Stimulated activated effector memory CD8-positive, alpha-beta T cell treated with anti-CD3 and anti-CD28 coated beads, Interleukin-12 subunit alpha, Interleukin-12 subunit beta, amount 100 ng/mL, for 72 hours (primary cell): ENCODE data around the gene ASPHD2.
"Not testable (repeated sequence)": the region's sequence is repeated elsewhere in the genome, so short reads cannot be mapped to it uniquely, and the experiment has no call there.

Experiments used
- ATAC-seq: fragments of 150-1000 bp; cut with Tn5 transposase; 2 replicates; pipeline ENCODE4 v1.10.0; 2021
- DNase-seq, 2 donors: peaks; one replicate each; pipeline ENCODE4 v3.0.0; 2021 to 2022; ENCODE audit warnings: low spot score in 2 of 2
- H3K27ac Mint-ChIP-seq: one replicate; pipeline ENCODE4 v1.8.0; 2022; ENCODE audit warnings: mild to moderate bottlenecking, mixed read lengths
- H3K36me3 Mint-ChIP-seq: one replicate; pipeline ENCODE4 v1.8.0; 2022; ENCODE audit warnings: mild to moderate bottlenecking, mixed read lengths
- H3K4me1 Mint-ChIP-seq: one replicate; pipeline ENCODE4 v1.8.0; 2022; ENCODE audit warnings: mixed read lengths
- H3K4me3 Mint-ChIP-seq: one replicate; pipeline ENCODE4 v1.8.0; 2022; ENCODE audit warnings: mild to moderate bottlenecking, mixed read lengths
- H3K9me3 Mint-ChIP-seq: one replicate; pipeline ENCODE4 v1.8.0; 2022; ENCODE audit warnings: mixed read lengths

The ASPHD2 gene

DNA sequence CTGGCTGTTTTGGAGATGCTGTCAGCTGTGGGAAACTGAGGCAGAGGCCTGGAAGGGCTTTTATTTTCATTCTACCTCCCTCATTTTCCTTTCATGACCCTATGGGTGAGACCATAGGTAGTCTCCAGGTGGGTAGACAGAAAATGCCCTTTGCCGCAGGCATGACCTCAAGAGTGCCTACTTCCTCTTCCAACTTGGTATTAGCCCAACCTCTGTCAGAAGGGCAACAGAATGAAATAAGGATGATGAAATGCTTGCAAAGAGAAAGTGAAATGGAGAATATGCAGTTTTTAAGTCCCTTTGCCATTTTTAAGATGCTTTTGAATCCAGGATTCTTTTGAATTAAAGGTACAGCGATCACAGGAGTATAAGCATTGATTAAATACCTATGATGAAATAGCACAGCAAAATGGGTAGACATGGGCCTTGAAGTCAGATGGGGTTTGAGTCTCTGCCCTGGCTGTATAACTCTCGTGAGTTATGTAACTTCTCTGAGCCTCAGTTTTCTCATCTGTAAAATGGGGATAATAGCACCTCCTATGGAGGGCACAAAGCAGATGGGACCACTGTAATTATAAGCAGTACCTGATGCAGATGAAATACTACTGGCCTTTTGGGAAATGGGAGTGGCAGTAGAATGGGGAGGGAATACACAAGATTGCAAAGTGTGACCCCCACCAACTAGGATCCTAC lies 3.7 kb downstream of the ASPHD2 start:
- peaks cover 74% of the 10 kb centered on the region for H3K36me3 Mint-ChIP-seq
- DNase-seq (no peak), ATAC-seq (no peak)
- H3K9me3 Mint-ChIP-seq, result no peaks in the 10 kb centered on the region
- no peak overlapping the region for H3K4me3 Mint-ChIP-seq
- peaks cover 74% of the 10 kb centered on the region for H3K4me1 Mint-ChIP-seq
- no peak overlapping the region for H3K27ac Mint-ChIP-seq

DNA sequence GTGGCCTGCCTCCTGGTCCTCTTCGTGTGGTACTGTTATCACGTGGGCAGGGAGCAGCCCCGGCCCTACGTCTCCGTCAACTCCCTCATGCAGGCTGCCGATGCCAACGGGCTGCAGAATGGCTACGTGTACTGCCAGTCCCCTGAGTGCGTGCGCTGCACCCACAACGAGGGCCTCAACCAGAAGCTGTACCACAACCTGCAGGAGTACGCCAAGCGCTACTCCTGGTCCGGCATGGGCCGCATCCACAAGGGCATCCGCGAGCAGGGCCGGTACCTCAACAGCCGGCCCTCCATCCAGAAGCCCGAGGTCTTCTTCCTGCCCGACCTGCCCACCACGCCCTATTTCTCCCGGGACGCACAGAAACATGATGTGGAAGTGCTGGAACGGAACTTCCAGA lies 4.7 kb downstream of the ASPHD2 start:
- no peak for ATAC-seq
- DNase-seq, result no peak
- H3K36me3 Mint-ChIP-seq, result peaks cover 72% of the 10 kb centered on the region
- H3K27ac Mint-ChIP-seq, result no peak overlapping the region
- no peaks in the 10 kb centered on the region for H3K9me3 Mint-ChIP-seq
- H3K4me1 Mint-ChIP-seq, result peaks cover 67% of the 10 kb centered on the region
- H3K4me3 Mint-ChIP-seq, result no peak overlapping the region

GRCh38 chr22:26435327-26436093 lies 6.5 kb downstream of the ASPHD2 start:
- ATAC-seq, result no peak
- Mint-ChIP-seq H3K9me3 (no peaks in the 10 kb centered on the region), H3K4me1 (peaks cover 57% of the 10 kb centered on the region), H3K36me3 (peaks cover 70% of the 10 kb centered on the region), H3K27ac (peak overlapping the region; percentile 83), H3K4me3 (peak overlapping the region; percentile 3)
- no peak for DNase-seq

- ATAC-seq (no peak), DNase-seq (no peak)
- Mint-ChIP-seq H3K4me1 (peaks cover 42% of the 10 kb centered on the region), H3K27ac (peak overlapping the region; percentile 83), H3K4me3 (no peak overlapping the region), H3K36me3 (peaks cover 70% of the 10 kb centered on the region), H3K9me3 (no peaks in the 10 kb centered on the region)
Measured at GRCh38 chr22:26436903-26437515, 7.9 kb downstream of the ASPHD2 start.

DNA sequence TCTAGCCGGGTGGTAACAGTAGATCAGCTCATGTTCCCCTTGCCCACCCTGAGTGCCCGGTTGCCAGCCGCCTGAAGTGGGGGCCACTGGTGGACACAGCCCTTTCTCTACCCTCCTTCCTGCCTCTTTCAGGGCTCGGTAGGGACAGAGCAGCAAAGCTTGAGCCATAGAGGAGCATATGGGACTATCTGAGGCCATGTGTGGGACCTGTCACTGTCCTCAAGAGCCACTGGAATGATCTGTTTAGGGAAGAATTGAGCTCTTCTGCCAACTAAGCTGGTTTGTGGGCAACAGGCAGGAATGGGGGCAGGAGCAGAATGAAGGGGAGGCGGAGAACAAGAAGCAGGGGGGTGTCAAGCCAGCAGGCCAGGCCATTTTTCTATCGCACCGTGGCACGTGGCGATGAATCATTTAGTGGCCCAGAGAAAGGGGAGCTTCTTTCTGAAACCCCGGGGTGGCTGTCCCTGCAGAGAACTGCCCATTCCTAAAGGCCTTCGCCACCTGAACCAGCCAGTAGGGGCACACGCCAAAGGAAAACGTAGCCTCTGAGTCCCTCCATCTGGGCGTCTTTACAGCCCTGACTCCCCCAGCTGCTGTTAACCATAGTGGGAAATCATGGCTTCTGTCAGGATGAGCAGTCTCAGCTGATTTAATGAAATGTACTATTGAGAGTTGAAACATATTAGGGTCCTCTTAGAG lies 8.8 kb downstream of the ASPHD2 start:
- Mint-ChIP-seq H3K4me3 (no peak overlapping the region), H3K9me3 (no peaks in the 10 kb centered on the region), H3K4me1 (peaks cover 34% of the 10 kb centered on the region), H3K36me3 (peaks cover 72% of the 10 kb centered on the region), H3K27ac (no peak overlapping the region)
- DNase-seq (no peak), ATAC-seq (no peak)

GRCh38 chr22:26438776-26439175 lies 9.7 kb downstream of the ASPHD2 start:
- Mint-ChIP-seq H3K36me3 (peaks cover 73% of the 10 kb centered on the region), H3K4me1 (peaks cover 33% of the 10 kb centered on the region)
- not testable (repeated sequence) for DNase-seq, ATAC-seq, H3K27ac Mint-ChIP-seq, H3K4me3 Mint-ChIP-seq, H3K9me3 Mint-ChIP-seq

DNA sequence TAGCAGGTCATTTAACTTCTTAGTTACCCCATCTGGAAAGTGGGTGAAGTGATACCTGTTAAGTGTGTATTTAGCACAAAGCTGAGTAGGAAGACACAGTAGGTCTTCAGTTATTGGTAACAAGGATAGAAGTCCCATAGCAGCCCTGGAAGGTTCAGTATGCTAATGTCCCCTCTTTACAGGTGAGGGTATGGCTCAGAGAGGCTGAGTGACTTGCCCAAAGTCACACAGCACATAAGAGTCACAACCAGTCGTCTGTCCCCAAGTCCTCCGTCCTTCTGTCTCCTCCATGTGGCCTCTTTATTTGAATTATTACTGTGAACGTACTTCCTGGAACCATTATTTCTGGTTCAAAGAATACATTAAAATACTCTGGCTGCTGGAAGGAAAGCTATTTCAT lies 10.5 kb downstream of the ASPHD2 start:
- DNase-seq, result no peak
- Mint-ChIP-seq H3K9me3 (no peaks in the 10 kb centered on the region), H3K27ac (no peak overlapping the region), H3K36me3 (peaks cover 71% of the 10 kb centered on the region), H3K4me1 (peaks cover 33% of the 10 kb centered on the region), H3K4me3 (no peak overlapping the region)
- no peak for ATAC-seq

DNA sequence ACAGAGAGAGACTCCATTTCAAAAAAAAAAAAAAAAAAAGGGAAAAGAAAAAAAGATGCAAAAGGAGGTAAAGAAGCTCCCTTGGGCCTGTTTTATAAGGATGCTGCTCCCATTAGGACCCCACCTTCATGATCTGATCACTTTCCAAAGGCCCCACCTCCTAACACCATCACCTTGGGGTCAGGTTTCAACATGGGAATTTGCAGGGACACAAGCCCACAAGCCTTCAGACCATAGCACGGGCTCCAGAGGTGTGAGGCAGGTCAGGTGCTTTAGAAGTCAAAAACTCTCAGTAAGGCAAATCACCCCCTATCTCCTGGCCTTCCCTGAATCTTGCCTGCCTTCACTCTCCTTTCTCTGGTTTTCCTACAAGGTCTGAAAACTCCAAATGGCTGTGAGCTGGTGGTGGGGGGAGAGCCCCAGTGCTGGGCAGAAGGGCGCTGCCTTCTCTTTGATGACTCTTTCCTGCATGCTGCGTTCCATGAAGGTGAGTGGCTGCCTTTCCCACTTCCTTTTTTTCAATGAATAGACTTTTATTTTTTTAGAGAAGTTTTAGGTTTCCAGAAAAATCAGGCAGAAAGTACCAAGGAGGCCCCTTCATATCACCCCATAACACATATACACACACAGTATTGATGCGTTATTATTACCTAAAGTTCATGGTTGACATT lies 13.2 kb downstream of the ASPHD2 start:
- Mint-ChIP-seq H3K4me1 (peaks cover 8% of the 10 kb centered on the region), H3K9me3 (no peaks in the 10 kb centered on the region), H3K27ac (no peak overlapping the region), H3K36me3 (peaks cover 59% of the 10 kb centered on the region), H3K4me3 (no peak overlapping the region)
- DNase-seq (no peak), ATAC-seq (no peak)

DNA sequence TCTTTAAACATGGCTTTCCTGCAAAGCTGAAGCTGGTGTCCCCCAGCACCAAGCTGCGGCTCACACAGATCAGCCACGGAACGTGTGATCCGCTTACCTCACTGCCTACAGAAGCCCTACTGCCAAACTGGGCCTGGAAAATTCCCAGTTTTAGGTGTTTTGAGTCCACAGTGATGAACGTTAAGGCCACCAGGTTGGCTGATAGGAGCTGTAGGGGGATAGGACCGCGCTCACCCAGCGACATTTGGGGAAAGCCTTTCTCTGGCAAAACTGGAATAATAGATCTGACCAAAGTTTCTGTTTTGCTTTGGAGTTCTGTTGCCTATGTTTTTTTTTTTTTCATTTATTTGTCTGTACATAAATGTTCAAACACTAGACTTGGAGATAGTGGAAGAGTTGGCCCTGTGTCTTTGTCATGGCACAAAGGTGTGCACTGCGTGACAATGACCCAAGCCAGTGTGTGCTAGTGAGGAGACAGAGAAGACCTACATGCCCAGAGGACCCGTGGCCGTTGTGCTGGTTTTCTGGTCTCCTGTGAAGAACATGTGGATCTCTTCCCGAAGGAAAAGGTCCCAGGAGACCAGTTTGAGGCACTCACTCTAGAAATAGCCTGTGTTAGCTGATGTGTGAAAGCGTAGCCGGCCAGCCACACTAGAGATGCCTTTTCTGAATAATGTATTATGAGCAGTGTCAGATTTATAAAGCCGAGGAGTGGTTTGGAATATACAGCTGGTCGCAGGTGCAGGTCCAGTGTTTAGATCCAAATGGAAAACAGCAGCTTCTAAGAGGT lies 15.0 kb downstream of the ASPHD2 start:
- H3K9me3 Mint-ChIP-seq, result no peaks in the 10 kb centered on the region
- H3K36me3 Mint-ChIP-seq, result peaks cover 56% of the 10 kb centered on the region
- ATAC-seq (no peak), DNase-seq (no peak)
- H3K4me1 Mint-ChIP-seq, result no peaks in the 10 kb centered on the region
- H3K27ac Mint-ChIP-seq, result no peak overlapping the region
- no peak overlapping the region for H3K4me3 Mint-ChIP-seq

- Mint-ChIP-seq H3K27ac (no peak overlapping the region), H3K4me3 (no peak overlapping the region), H3K4me1 (no peaks in the 10 kb centered on the region), H3K9me3 (no peaks in the 10 kb centered on the region), H3K36me3 (peaks cover 58% of the 10 kb centered on the region)
- ATAC-seq (no peak), DNase-seq (no peak)
Measured at GRCh38 chr22:26444777-26445176, 15.7 kb downstream of the ASPHD2 start.

DNA sequence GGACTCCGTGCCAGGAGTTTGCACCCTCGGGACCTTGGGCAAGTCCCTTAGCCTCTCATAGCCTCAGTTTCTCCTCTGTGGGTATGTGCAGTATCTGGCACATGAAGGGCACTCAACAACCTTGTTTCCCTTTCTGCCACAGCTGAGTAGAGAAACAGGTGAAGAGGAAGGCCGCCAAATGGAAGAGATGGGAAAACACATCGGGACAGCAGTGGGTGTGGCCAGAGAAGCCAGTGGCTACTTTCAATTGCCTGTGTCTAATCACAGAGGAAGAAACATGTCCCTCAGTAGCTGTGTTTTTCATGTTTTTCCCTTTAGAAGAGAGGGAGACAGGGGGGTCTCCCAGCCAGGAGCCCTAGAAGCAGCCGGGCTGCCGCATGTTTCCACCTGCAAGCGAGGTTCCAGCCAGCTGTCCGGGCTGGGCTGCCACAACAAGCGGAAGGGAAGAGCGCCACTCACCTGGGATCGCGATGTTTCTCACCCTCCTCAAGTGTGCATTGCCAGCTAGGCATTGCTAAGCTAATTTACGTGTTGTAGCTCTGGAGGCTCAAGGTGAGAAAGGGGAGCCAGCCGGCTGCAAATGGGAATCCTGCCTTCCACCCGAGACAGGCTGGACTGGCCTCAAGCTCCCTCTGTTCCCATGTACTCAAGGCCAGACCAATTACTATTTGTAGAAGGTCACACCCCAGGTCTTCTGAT lies 16.7 kb downstream of the ASPHD2 start:
- H3K36me3 Mint-ChIP-seq, result peaks cover 61% of the 10 kb centered on the region
- no peaks in the 10 kb centered on the region for H3K4me1 Mint-ChIP-seq
- no peak overlapping the region for H3K27ac Mint-ChIP-seq
- DNase-seq (no peak), ATAC-seq (no peak)
- H3K9me3 Mint-ChIP-seq, result no peaks in the 10 kb centered on the region
- no peak overlapping the region for H3K4me3 Mint-ChIP-seq

DNA sequence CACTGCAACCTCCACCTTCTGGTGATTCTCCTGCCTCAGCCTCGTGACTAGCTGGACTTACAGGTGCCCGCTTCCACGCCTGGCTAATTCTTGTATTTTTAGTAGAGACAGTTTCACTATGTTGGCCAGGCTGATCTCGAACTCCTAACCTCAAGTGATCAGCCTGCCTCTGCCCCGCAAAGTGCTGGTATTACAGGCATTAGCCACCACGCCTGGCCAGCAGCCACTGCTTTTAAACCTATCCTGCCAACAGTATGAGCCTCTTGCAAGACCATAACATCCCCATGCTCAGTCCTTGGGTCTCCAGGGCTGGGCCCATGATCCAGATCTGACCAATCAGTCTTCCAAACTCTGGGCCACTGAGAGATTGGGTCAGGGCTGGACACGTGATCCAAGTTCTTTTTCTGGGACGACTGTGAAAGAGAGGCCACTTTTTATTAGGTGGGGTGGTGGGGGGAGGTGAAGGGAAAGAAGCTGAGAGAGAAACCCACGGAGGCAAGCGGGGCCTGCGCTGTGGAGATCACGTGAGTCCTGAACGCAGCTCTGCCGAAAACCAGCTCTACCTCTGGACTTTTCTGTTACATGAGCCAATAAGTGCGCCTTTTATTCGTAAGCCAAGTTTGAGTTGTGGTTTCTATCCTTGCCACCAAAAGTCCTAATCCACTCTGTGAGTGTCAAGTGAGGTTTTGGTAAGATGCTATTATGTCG lies 17.9 kb downstream of the ASPHD2 start:
- DNase-seq (no peak), ATAC-seq (no peak)
- no peak overlapping the region for H3K4me3 Mint-ChIP-seq
- no peaks in the 10 kb centered on the region for H3K9me3 Mint-ChIP-seq
- no peaks in the 10 kb centered on the region for H3K4me1 Mint-ChIP-seq
- peaks cover 61% of the 10 kb centered on the region for H3K36me3 Mint-ChIP-seq
- peak overlapping the region; percentile 29 for H3K27ac Mint-ChIP-seq

- H3K9me3 Mint-ChIP-seq, result no peaks in the 10 kb centered on the region
- ATAC-seq (no peak), DNase-seq (no peak)
- H3K36me3 Mint-ChIP-seq, result peaks cover 61% of the 10 kb centered on the region
- H3K4me1 Mint-ChIP-seq, result no peaks in the 10 kb centered on the region
- H3K4me3 Mint-ChIP-seq, result no peak overlapping the region
- H3K27ac Mint-ChIP-seq, result peak overlapping the region; percentile 29
Measured at GRCh38 chr22:26447584-26448329, 18.7 kb downstream of the ASPHD2 start.
